CD4-positive, alpha-beta memory T cell (primary cell): ENCODE measurements around the gene AHDC1. TPM values are rescaled to one million over a fixed set of nuclear protein-coding genes. Genes with fewer than 3 reads are reported as not detected.

ENCODE experiments used
- CTCF ChIA-PET: fragments of 350-600 bp; sonication (Branson Sonifier 250); formaldehyde crosslinking; loops from one replicate; lab custom pipeline; 2021; ENCODE audit warnings: inconsistent platforms; ENCODE audit not compliant: partially characterized antibody; lab: Charles Lee
- POLR2A ChIA-PET: fragments of 350-600 bp; sonication (Branson Sonifier 250); formaldehyde crosslinking; loops from one replicate; lab custom pipeline; 2021; ENCODE audit not compliant: partially characterized antibody; lab: Charles Lee
- DNase-seq, 5 donors: peaks; one replicate each; pipeline versions ENCODE4 v3.0.0 to v3.0.0-alpha.2; 2020 to 2022; ENCODE audit warnings: mixed read lengths in 1 of 5
- H3K27ac ChIP-seq: one replicate; pipeline ENCODE4 v1.7.0; 2013; ENCODE audit warnings: low read depth, low read length
- H3K27me3 ChIP-seq: 2 replicates; pipeline ENCODE4 v1.7.0; 2013; ENCODE audit warnings: mild to moderate bottlenecking, low read length, moderate library complexity; ENCODE audit not compliant: insufficient read depth
- H3K36me3 ChIP-seq: 2 replicates; pipeline ENCODE4 v1.7.0; 2013; ENCODE audit warnings: mild to moderate bottlenecking, low read length, moderate library complexity; ENCODE audit not compliant: insufficient read depth
- H3K4me1 ChIP-seq: 2 replicates; pipeline ENCODE4 v1.7.0; 2013; ENCODE audit warnings: mild to moderate bottlenecking, low read length, moderate library complexity; ENCODE audit not compliant: insufficient read depth
- H3K4me3 ChIP-seq, 2 donors: one replicate each; pipeline ENCODE4 v1.7.0; 2013; ENCODE audit warnings: low read length in 2 of 2, mild to moderate bottlenecking in 1 of 2
- H3K9me3 ChIP-seq, 2 donors: one replicate each; pipeline ENCODE4 v1.7.0; 2013; ENCODE audit warnings: low read length in 2 of 2, control low read depth in 1 of 2; ENCODE audit not compliant: control insufficient read depth in 1 of 2
- H3K27ac Mint-ChIP-seq, 7 donors: one replicate each; pipeline ENCODE4 v1.8.0; 2020 to 2021; ENCODE audit warnings: mixed read lengths in 7 of 7, mild to moderate bottlenecking in 6 of 7, inconsistent platforms in 3 of 7, moderate library complexity in 3 of 7
- H3K27me3 Mint-ChIP-seq, 2 donors: one replicate each; pipeline ENCODE4 v1.8.0; 2020 to 2021; ENCODE audit warnings: mixed read lengths in 2 of 2
- H3K36me3 Mint-ChIP-seq, 2 donors: one replicate each; pipeline ENCODE4 v1.8.0; 2020 to 2021; ENCODE audit warnings: mixed read lengths in 2 of 2, inconsistent platforms in 1 of 2, mild to moderate bottlenecking in 1 of 2
- H3K4me1 Mint-ChIP-seq, 4 donors: one replicate each; pipeline ENCODE4 v1.8.0; 2020 to 2021; ENCODE audit warnings: mixed read lengths in 4 of 4, mild to moderate bottlenecking in 1 of 4
- H3K4me3 Mint-ChIP-seq, 8 donors: one replicate each; pipeline ENCODE4 v1.8.0; 2020 to 2021; ENCODE audit warnings: mixed read lengths in 8 of 8, mild to moderate bottlenecking in 7 of 8, moderate library complexity in 6 of 8, inconsistent platforms in 3 of 8
- H3K9me3 Mint-ChIP-seq, 8 donors: one replicate each; pipeline ENCODE4 v1.8.0; 2020 to 2021; ENCODE audit warnings: mixed read lengths in 8 of 8, mild to moderate bottlenecking in 5 of 8, inconsistent platforms in 3 of 8, moderate library complexity in 1 of 8
- intact Hi-C: fragments of 100-400 bp; cut with micrococcal nuclease; formaldehyde crosslinking; loops from one replicate; pipeline ENCODE4 v1.15.1; 2023
- polyA plus RNA-seq, 2 donors: library from polyadenylated mRNA; unstranded; fragments of 300-500 nt; fragmentation: Illumina TruSeq; gene quantifications; one replicate each; pipeline ENCODE4 v1.2.3, GENCODE V29; 2021
- total RNA-seq, 2 experiments: library from RNA; stranded (reverse); gene quantifications; one replicate each; pipeline ENCODE4 v1.2.3, GENCODE V29; 2021

The AHDC1 gene
- total and polyA plus RNA-seq, 4 experiments from 2014 or later, result 0.02 to 19.2 (median 10.0) TPM

- Mint-ChIP-seq H3K27ac (peak overlapping the region; percentile 71 to 92 (median 86)), H3K27me3 (no peaks in the 10 kb centered on the region), H3K4me3 (peak overlapping the region; percentile 60 to 92 (median 82)), H3K9me3 (no peaks in the 10 kb centered on the region), H3K4me1 (peaks cover 15 to 50% (median 28%) of the 10 kb centered on the region in 4 donors), H3K36me3 (no peaks in the 10 kb centered on the region)
- Histone ChIP-seq H3K4me3 (no peak overlapping the region), H3K27me3 (no peaks in the 10 kb centered on the region), H3K27ac (peak overlapping the region; percentile 60), H3K4me1 (peaks cover 20% of the 10 kb centered on the region), H3K9me3 (no peaks in the 10 kb centered on the region), H3K36me3 (no peaks in the 10 kb centered on the region)
- CTCF ChIA-PET, result interaction anchor here (0.8 to 9.7 kb wide), 17 partner anchors 9 to 167 kb away, joined by 3 to 93 read pairs (median 5); partner anchors contain the start of gene AHDC1
- DNase-seq, result peak in 1 of 5 donors; percentile 9
- POLR2A ChIA-PET, result interaction anchor here (1.2 to 3.0 kb wide), 8 partner anchors 14 to 93 kb away, joined by 4 to 20 read pairs (median 10); partner anchors contain the start of gene AHDC1
- intact Hi-C loops, result loop anchor here (5.0 kb wide), 1 partner anchor 42 kb away; no protein-coding TSS in a partner anchor
Measured at GRCh38 chr1:27569506-27570291, 34.2 kb downstream of the AHDC1 start.

DNA sequence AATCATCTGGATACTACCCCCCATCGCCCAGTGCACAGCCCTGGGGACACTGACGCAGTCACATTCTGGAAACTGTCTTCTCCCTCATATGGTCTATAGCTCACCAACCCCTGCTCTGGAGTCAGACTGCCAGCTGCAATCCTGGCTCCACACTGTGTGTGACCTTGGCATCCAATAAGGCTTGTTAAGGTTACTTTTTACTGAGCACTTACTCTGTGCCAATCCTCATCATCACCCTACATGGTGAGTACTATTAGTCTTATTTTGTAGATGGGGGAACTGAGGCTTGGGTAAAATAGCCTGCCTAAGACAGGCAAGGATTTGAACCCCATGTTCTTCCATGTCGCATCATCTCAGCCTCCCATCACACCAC lies 34.9 kb downstream of the AHDC1 start:
- Mint-ChIP-seq H3K4me1 (peaks cover 14 to 45% (median 26%) of the 10 kb centered on the region in 4 donors), H3K9me3 (no peaks in the 10 kb centered on the region), H3K4me3 (peak overlapping the region; percentile 66 to 92 (median 82)), H3K27ac (peak overlapping the region; percentile 71 to 92 (median 86)), H3K36me3 (no peaks in the 10 kb centered on the region), H3K27me3 (no peaks in the 10 kb centered on the region)
- POLR2A ChIA-PET, result interaction anchor here (0.5 to 3.0 kb wide), 14 partner anchors 12 to 152 kb away, joined by 3 to 20 read pairs (median 4); partner anchors contain the start of genes AHDC1 and WASF2
- peak overlapping the region in 1 of 2 donors; percentile 55 for H3K4me3 ChIP-seq
- CTCF ChIA-PET, result interaction anchor here (0.8 to 9.7 kb wide), 20 partner anchors 8 to 683 kb away, joined by 3 to 93 read pairs (median 4); partner anchors contain the start of gene AHDC1
- H3K36me3 ChIP-seq, result no peaks in the 10 kb centered on the region
- H3K27me3 ChIP-seq, result no peaks in the 10 kb centered on the region
- peaks cover 21% of the 10 kb centered on the region for H3K4me1 ChIP-seq
- DNase-seq, result peak in 3 of 5 donors; percentile 21 to 32 (median 22)
- no peaks in the 10 kb centered on the region for H3K9me3 ChIP-seq
- H3K27ac ChIP-seq, result peak overlapping the region; percentile 60
- intact Hi-C loops, result loop anchor here (5.0 kb wide), 1 partner anchor 42 kb away; no protein-coding TSS in a partner anchor

- ChIA-PET POLR2A (interaction anchor here (0.5 to 3.0 kb wide), 16 partner anchors 10 to 153 kb away, joined by 3 to 20 read pairs (median 4); partner anchors contain the start of genes AHDC1 and WASF2), CTCF (interaction anchor here (0.8 to 9.7 kb wide), 23 partner anchors 9 to 683 kb away, joined by 3 to 93 read pairs (median 4); partner anchors contain the start of gene AHDC1)
- no peaks in the 10 kb centered on the region for H3K9me3 ChIP-seq
- DNase-seq, result peak; percentile 92 to 94 (median 93)
- no peaks in the 10 kb centered on the region for H3K36me3 ChIP-seq
- intact Hi-C loops, result loop anchor here (1.0 to 5.0 kb wide), 4 partner anchors 12 to 95 kb away; partner anchors contain the start of gene AHDC1
- Mint-ChIP-seq H3K4me1 (peaks cover 16 to 39% (median 22%) of the 10 kb centered on the region in 4 donors), H3K27ac (peak overlapping the region; percentile 71 to 92 (median 86)), H3K9me3 (no peaks in the 10 kb centered on the region), H3K36me3 (no peaks in the 10 kb centered on the region), H3K4me3 (peak overlapping the region; percentile 66 to 92 (median 84)), H3K27me3 (no peaks in the 10 kb centered on the region)
- H3K4me1 ChIP-seq, result peaks cover 27% of the 10 kb centered on the region
- H3K27me3 ChIP-seq, result no peaks in the 10 kb centered on the region
- peak overlapping the region in 1 of 2 donors; percentile 55 for H3K4me3 ChIP-seq
- peak overlapping the region; percentile 60 for H3K27ac ChIP-seq
Measured at GRCh38 chr1:27568300-27569087, 35.5 kb downstream of the AHDC1 start.

GRCh38 chr1:27567971-27568299 lies 36.0 kb downstream of the AHDC1 start:
- Histone ChIP-seq H3K4me1 (peaks cover 27% of the 10 kb centered on the region), H3K27ac (peak overlapping the region; percentile 34), H3K27me3 (no peaks in the 10 kb centered on the region), H3K36me3 (no peaks in the 10 kb centered on the region), H3K9me3 (no peaks in the 10 kb centered on the region), H3K4me3 (peak overlapping the region in 1 of 2 donors; percentile 55)
- no peaks in the 10 kb centered on the region for H3K27me3 Mint-ChIP-seq
- H3K36me3 Mint-ChIP-seq, result no peaks in the 10 kb centered on the region
- H3K9me3 Mint-ChIP-seq, result no peaks in the 10 kb centered on the region
- CTCF ChIA-PET, result interaction anchor here (0.9 to 9.7 kb wide), 14 partner anchors 9 to 682 kb away, joined by 3 to 93 read pairs (median 6); no protein-coding TSS in a partner anchor
- DNase-seq, result no peak
- intact Hi-C loops, result loop anchor here (1.0 to 5.0 kb wide), 4 partner anchors 12 to 95 kb away; partner anchors contain the start of gene AHDC1
- POLR2A ChIA-PET, result interaction anchor here (1.0 to 3.0 kb wide), 9 partner anchors 12 to 102 kb away, joined by 3 to 20 read pairs (median 9); partner anchors contain the start of genes AHDC1 and WASF2
- H3K4me3 Mint-ChIP-seq, result peak overlapping the region; percentile 17 to 84 (median 75)
- peaks cover 16 to 38% (median 21%) of the 10 kb centered on the region in 4 donors for H3K4me1 Mint-ChIP-seq
- H3K27ac Mint-ChIP-seq, result peak overlapping the region in 6 of 7 donors; percentile 59 to 87 (median 71)

- H3K4me1 ChIP-seq, result peaks cover 27% of the 10 kb centered on the region
- no peaks in the 10 kb centered on the region for H3K9me3 Mint-ChIP-seq
- H3K27ac Mint-ChIP-seq, result no peak overlapping the region
- intact Hi-C loops, result loop anchor here (5.0 kb wide), 1 partner anchor 40 kb away; no protein-coding TSS in a partner anchor
- POLR2A ChIA-PET, result interaction anchor here (2.4 to 3.0 kb wide), 3 partner anchors 11 to 96 kb away, joined by 9 to 20 read pairs (median 11); no protein-coding TSS in a partner anchor
- H3K4me3 ChIP-seq, result no peak overlapping the region
- H3K27me3 ChIP-seq, result no peaks in the 10 kb centered on the region
- CTCF ChIA-PET, result interaction anchor here (0.9 to 9.7 kb wide), 6 partner anchors 10 to 273 kb away, joined by 3 to 93 read pairs (median 6); no protein-coding TSS in a partner anchor
- H3K27me3 Mint-ChIP-seq, result no peaks in the 10 kb centered on the region
- peaks cover 15 to 31% (median 20%) of the 10 kb centered on the region in 4 donors for H3K4me1 Mint-ChIP-seq
- H3K9me3 ChIP-seq, result no peaks in the 10 kb centered on the region
- peak overlapping the region in 1 of 8 donors; percentile 4 for H3K4me3 Mint-ChIP-seq
- no peak overlapping the region for H3K27ac ChIP-seq
- no peaks in the 10 kb centered on the region for H3K36me3 ChIP-seq
- DNase-seq, result peak in 1 of 5 donors; percentile 13
- no peaks in the 10 kb centered on the region for H3K36me3 Mint-ChIP-seq
Measured at GRCh38 chr1:27567146-27567526, 36.8 kb downstream of the AHDC1 start.

GRCh38 chr1:27566462-27567145 lies 37.3 kb downstream of the AHDC1 start:
- H3K4me1 Mint-ChIP-seq, result peaks cover 15 to 29% (median 18%) of the 10 kb centered on the region in 4 donors
- peak overlapping the region in 2 of 7 donors; percentile 66 to 83 for H3K27ac Mint-ChIP-seq
- peak overlapping the region in 1 of 8 donors; percentile 15 for H3K4me3 Mint-ChIP-seq
- Histone ChIP-seq H3K27me3 (no peaks in the 10 kb centered on the region), H3K9me3 (no peaks in the 10 kb centered on the region), H3K27ac (no peak overlapping the region), H3K36me3 (no peaks in the 10 kb centered on the region), H3K4me1 (peaks cover 27% of the 10 kb centered on the region), H3K4me3 (no peak overlapping the region)
- intact Hi-C loops, result loop anchor here (5.0 kb wide), 1 partner anchor 39 kb away; no protein-coding TSS in a partner anchor
- H3K36me3 Mint-ChIP-seq, result no peaks in the 10 kb centered on the region
- no peaks in the 10 kb centered on the region for H3K9me3 Mint-ChIP-seq
- ChIA-PET CTCF (interaction anchor here (1.9 to 9.7 kb wide), 2 partner anchors 10 to 96 kb away, joined by 8 to 93 read pairs; no protein-coding TSS in a partner anchor), POLR2A (no interaction called here)
- DNase-seq, result peak in 1 of 5 donors; percentile 40
- H3K27me3 Mint-ChIP-seq, result no peaks in the 10 kb centered on the region
